Adrenal gland (tissue), 12 donors: Measurements from ENCODE around the gene SMIM35. TPM values are rescaled to one million over a fixed set of nuclear protein-coding genes. Genes with fewer than 3 reads are reported as not detected.

Experiments used
- DNase-seq, 7 donors: peaks; one replicate each; pipeline ENCODE4 v3.0.0-alpha.2; 2019 to 2020
- H3K27ac ChIP-seq, 5 donors: fragments of 200-600 bp; sonication (generic) in 4 of 5; 1 replicate in 3 of 5; 2 replicates in 2 of 5; pipeline versions ENCODE4 v1.5.1 to v1.8.0; 2016 to 2020; ENCODE audit warnings: mild to moderate bottlenecking in 1 of 5
- H3K27me3 ChIP-seq: fragments of 200-600 bp; 2 replicates; pipeline ENCODE4 v1.8.0; 2021
- H3K36me3 ChIP-seq, 2 donors: fragments of 200-600 bp; replicated peaks in 1 of 2; 1 replicate in 1 of 2; 2 replicates in 1 of 2; pipeline versions ENCODE4 v1.5.1 to v1.8.0; 2018 to 2022
- H3K4me1 ChIP-seq, 2 donors: fragments of 200-600 bp; replicated peaks in 1 of 2; 1 replicate in 1 of 2; 2 replicates in 1 of 2; pipeline versions ENCODE4 v1.5.1 to v1.8.0; 2018 to 2021
- H3K4me3 ChIP-seq, 4 donors: fragments of 200-600 bp; sonication (generic) in 3 of 4; one replicate each; pipeline ENCODE4 v1.5.1; 2016 to 2018
- H3K9me3 ChIP-seq, 3 donors: fragments of 200-600 bp; sonication (generic) in 1 of 3; replicated peaks in 1 of 3; 1 replicate in 2 of 3; 2 replicates in 1 of 3; pipeline versions ENCODE4 v1.5.1 to v1.8.0; 2016 to 2021
- CTCF ChIP-seq, 6 experiments: fragments of 450-650 bp in 4 of 6; fragments of 200-600 bp in 2 of 6; sonication (generic) in 1 of 6; IDR thresholded peaks; 1 replicate in 5 of 6; 2 replicates in 1 of 6; pipeline versions ENCODE4 v1.5.1 to v1.8.0; 2016 to 2021; ENCODE audit warnings: antibody characterized with exemption in 6 of 6, mild to moderate bottlenecking in 2 of 6, moderate library complexity in 1 of 6
- POLR2A ChIP-seq, 2 donors: fragments of 450-650 bp; IDR thresholded peaks; one replicate each; pipeline ENCODE4 v1.6.1; 2017; ENCODE audit warnings: antibody characterized with exemption in 2 of 2, mild to moderate bottlenecking in 2 of 2, moderate library complexity in 1 of 2
- WGBS, 4 donors: extraction: QIAGEN DNeasy Blood & Tissue Kit in 2 of 4; methylation state at CpG; one replicate each; pipeline versions ENCODE4 v1.1.5 to v1.1.7; 2013 to 2017; 5-methylcytosine and 5-hydroxymethylcytosine counted together
- intact Hi-C, 2 donors: fragments of 100-400 bp; cut with DNase I; formaldehyde crosslinking; loops; one replicate each; pipeline versions ENCODE4 v1.14.1 to v1.15.0; 2022 to 2023
- polyA plus RNA-seq, 3 donors: library from polyadenylated mRNA; stranded (reverse); fragments of 200-250 nt in 2 of 3; fragments of 350-450 nt in 1 of 3; fragmentation: Illumina TruSeq in 1 of 3; extraction: RNeasy Lipid Tissue Mini Kit (QIAGEN cat#74804) in 1 of 3; gene quantifications; one replicate each; pipeline ENCODE4 v1.2.3, GENCODE V29; 2013 to 2014
- total RNA-seq, 9 donors: library from RNA; depleted of rRNA in 4 of 9; stranded (reverse); fragments of >200 nt in 4 of 9; fragments of 120-200 nt in 1 of 9; fragmentation: NEBNext Ultra II Directional in 1 of 9; extraction: Animal tissue kit (Norgen Biotek cat#: 25700) in 1 of 9; gene quantifications; one replicate each; pipeline versions ENCODE4 v1.1.0 to v1.2.4, GENCODE V29; 2013 to 2023
- donor health status: healthy with polysubstance abuse.
- donor health status: Bipolar disorder and iron deficiency.
- donor health status: DM: yes; HTN: yes; CAD: no.
- donor health status: DM: no; HTN: no; CAD: no.
- donor health status: DM: no; HTN: no; CAD: no.
- donor health status: DM: yes; HTN: yes; CAD: no.

Gene SMIM35
- total and polyA plus RNA-seq, 12 donors = 0.07 to 0.10 (median 0.09) TPM; not detected in 7

DNA sequence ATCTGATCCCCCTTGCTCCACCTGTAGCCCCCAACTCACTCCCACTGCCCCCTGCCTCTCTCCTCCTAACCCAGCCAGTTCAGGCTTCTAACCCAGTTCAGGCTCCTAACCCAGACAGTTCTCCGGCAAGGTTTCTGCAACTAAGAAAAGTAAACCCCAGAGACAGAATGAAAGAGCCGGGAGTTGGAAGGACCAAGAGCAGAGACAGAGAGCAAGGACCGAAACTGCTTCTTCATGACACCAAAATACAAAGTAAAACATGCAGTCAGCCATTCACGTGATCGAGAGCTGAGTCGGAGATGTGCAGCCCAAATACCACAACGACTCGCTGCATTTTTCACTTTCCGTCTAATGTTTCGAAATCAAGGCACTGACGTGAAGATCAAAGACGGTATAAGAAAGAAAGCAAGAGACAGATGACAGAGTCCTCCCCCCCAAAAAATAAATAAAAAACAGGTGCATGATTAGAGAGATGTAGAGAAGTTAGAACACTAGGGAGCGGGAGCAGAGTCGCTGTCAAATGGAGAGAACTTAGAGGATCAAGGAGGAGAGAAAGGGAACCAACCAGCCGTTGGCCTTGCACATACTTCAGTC is 99.7 kb downstream of the SMIM35 start:
- peak in 1 of 7 donors; percentile 30 for DNase-seq
- H3K27ac ChIP-seq = peak overlapping the region in 4 of 5 donors; percentile 54 to 77 (median 68)
- TF ChIP-seq POLR2A (IDR thresholded peaks at IDR 0.05) = no peak
- no peak for TF ChIP-seq CTCF (IDR thresholded peaks at IDR 0.05)

GRCh38 chr11:117985953-117986887 is 100.5 kb downstream of the SMIM35 start, which contains the start of gene IL10RA:
Gene IL10RA (plus strand): TSS chr11:117986394. CDS start chr11:117986468, 74 bp downstream.
- no peak for TF ChIP-seq CTCF (IDR thresholded peaks at IDR 0.05)
- peak in 1 of 2 donors; percentile 62 for TF ChIP-seq POLR2A (IDR thresholded peaks at IDR 0.05)
- WGBS, 4 donors = 3 to 11% (median 4%) methylated on average over 20 to 71 of the region's 71 CpGs
- Histone ChIP-seq H3K4me3 (peak within 1 kb of the TSS in 2 of 4 donors; percentile 10 to 50), H3K9me3 (no peaks in the 10 kb centered on the region), H3K36me3 (no peaks in the 10 kb centered on the region), H3K27ac (peak within 1 kb of the TSS in 4 of 5 donors; percentile 54 to 77 (median 68)), H3K4me1 (no peaks in the 10 kb centered on the region), H3K27me3 (peaks cover 6% of the 10 kb centered on the region)
- intact Hi-C loops = no loop called here
- DNase-seq = peak; percentile 65 to 81 (median 70)

More for the DNA sequence above, 99.7 kb downstream of the SMIM35 start:
- no peaks in the 10 kb centered on the region for H3K4me1 ChIP-seq
- H3K36me3 ChIP-seq = no peaks in the 10 kb centered on the region
- H3K27me3 ChIP-seq = peaks cover 6% of the 10 kb centered on the region
- no peaks in the 10 kb centered on the region for H3K9me3 ChIP-seq
- intact Hi-C loops = no loop called here
- H3K4me3 ChIP-seq = peak overlapping the region in 2 of 4 donors; percentile 10 to 50
- WGBS, 4 donors = 63 to 71% (median 64%) methylated on average over 15 of the region's 15 CpGs

DNA sequence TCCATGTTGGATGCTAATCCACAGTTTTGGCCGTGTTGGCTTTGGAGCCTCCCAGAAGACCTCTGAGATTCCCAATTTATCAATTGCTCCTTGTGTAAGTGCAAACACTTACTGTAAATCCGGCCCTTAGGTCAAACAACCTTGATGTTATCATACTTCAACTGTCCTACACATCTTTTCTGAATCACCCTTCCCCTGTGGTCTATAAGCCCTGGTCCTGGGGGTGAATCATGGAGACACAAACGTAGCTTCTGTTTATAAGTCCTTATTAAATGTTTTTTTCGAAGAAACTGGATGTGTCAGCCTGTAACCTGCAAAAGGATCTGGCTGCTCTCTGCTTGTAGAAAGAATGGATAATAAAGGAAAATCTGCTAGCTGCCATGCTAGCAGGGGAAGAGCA is 102.3 kb downstream of the SMIM35 start:
- Histone ChIP-seq H3K27ac (no peak overlapping the region), H3K9me3 (no peaks in the 10 kb centered on the region), H3K4me3 (no peak overlapping the region), H3K36me3 (no peaks in the 10 kb centered on the region), H3K27me3 (peaks cover 6% of the 10 kb centered on the region), H3K4me1 (no peaks in the 10 kb centered on the region)
- intact Hi-C loops = no loop called here
- TF ChIP-seq CTCF (IDR thresholded peaks at IDR 0.05) (no peak), POLR2A (IDR thresholded peaks at IDR 0.05) (no peak)
- WGBS, 4 donors = 46 to 60% (median 53%) methylated on average over 4 of the region's 4 CpGs
- peak in 2 of 7 donors; percentile 0 to 2 for DNase-seq

DNA sequence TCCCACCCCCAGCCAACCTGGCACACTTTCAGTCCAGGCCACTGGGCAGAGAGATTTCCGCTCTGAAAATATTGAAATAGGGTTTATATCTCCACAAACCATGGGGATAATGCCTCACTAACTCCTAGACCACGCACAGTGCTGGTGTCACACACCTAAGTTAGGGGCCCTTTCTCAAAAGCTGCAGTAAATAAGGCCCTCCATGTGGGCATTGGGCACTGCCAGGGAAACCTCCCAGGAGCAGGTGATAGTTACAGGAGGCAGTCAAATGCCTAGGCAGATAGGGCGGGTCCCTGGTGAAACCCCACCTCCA is 103.6 kb downstream of the SMIM35 start:
- H3K36me3 ChIP-seq = no peaks in the 10 kb centered on the region
- H3K9me3 ChIP-seq = no peaks in the 10 kb centered on the region
- no peak for DNase-seq
- no peak overlapping the region for H3K27ac ChIP-seq
- H3K27me3 ChIP-seq = peaks cover 6% of the 10 kb centered on the region
- intact Hi-C loops = no loop called here
- H3K4me3 ChIP-seq = no peak overlapping the region
- 78 to 89% (median 83%) methylated on average over 3 of the region's 3 CpGs for WGBS, 4 donors
- no peaks in the 10 kb centered on the region for H3K4me1 ChIP-seq
- TF ChIP-seq CTCF (IDR thresholded peaks at IDR 0.05) (no peak), POLR2A (IDR thresholded peaks at IDR 0.05) (no peak)
